GM18498 (cell line): Measurements from ENCODE around the gene NCK1.
"Not testable (repeated sequence)": the region's sequence is repeated elsewhere in the genome, so short reads cannot be mapped to it uniquely, and the experiment has no call there.

Experiments used
- ATAC-seq: cut with Tn5 transposase; IDR thresholded peaks from one replicate; pipeline ENCODE4 v1.9.1; 2021; ENCODE audit warnings: mild to moderate bottlenecking, moderate library complexity; ENCODE audit not compliant: unreplicated experiment

Gene NCK1

GRCh38 chr3:136860541-136860940 lies 1.5 kb upstream of the NCK1 start:
- no peak for ATAC-seq

- ATAC-seq: peak; percentile 26
These were observed 762 bp downstream of the NCK1 start for GRCh38 chr3:136862617-136863322.

- no peak for ATAC-seq
These were observed 7.3 kb downstream of the NCK1 start for GRCh38 chr3:136869282-136869681.

GRCh38 chr3:136872258-136872657 lies 10.2 kb downstream of the NCK1 start:
- not testable (repeated sequence) for ATAC-seq

- not testable (repeated sequence) for ATAC-seq
These were observed 17.5 kb downstream of the NCK1 start for GRCh38 chr3:136879510-136879909.

GRCh38 chr3:136882571-136882970 lies 20.6 kb downstream of the NCK1 start:
- ATAC-seq: no peak

GRCh38 chr3:136883967-136884720 lies 22.1 kb downstream of the NCK1 start:
- peak; percentile 39 for ATAC-seq

GRCh38 chr3:136885357-136886213 lies 23.6 kb downstream of the NCK1 start:
- ATAC-seq: peak; percentile 52

- ATAC-seq: no peak
These were observed 27.9 kb downstream of the NCK1 start for GRCh38 chr3:136889947-136890346.

GRCh38 chr3:136891934-136892855 lies 30.2 kb downstream of the NCK1 start:
- no peak for ATAC-seq

GRCh38 chr3:136893848-136894443 lies 31.9 kb downstream of the NCK1 start:
- ATAC-seq: no peak

GRCh38 chr3:136897171-136897570 lies 35.2 kb downstream of the NCK1 start:
- not testable (repeated sequence) for ATAC-seq

GRCh38 chr3:136898549-136898948 lies 36.5 kb downstream of the NCK1 start:
- no peak for ATAC-seq

- no peak for ATAC-seq
These were observed 36.9 kb downstream of the NCK1 start for GRCh38 chr3:136898954-136899353.

- ATAC-seq: no peak
These were observed 37.7 kb downstream of the NCK1 start for GRCh38 chr3:136899622-136900158.

GRCh38 chr3:136900694-136901093 lies 38.7 kb downstream of the NCK1 start:
- not testable (repeated sequence) for ATAC-seq

- no peak for ATAC-seq
These were observed 39.4 kb downstream of the NCK1 start for GRCh38 chr3:136901391-136901790.

- not testable (repeated sequence) for ATAC-seq
These were observed 40.5 kb downstream of the NCK1 start for GRCh38 chr3:136902530-136902929.

- ATAC-seq: no peak
These were observed 41.9 kb downstream of the NCK1 start for GRCh38 chr3:136903899-136904298.

- no peak for ATAC-seq
These were observed 42.7 kb downstream of the NCK1 start for GRCh38 chr3:136904746-136905145.
